ENCODE data around the gene THSD7B. TPM values are rescaled to one million over a fixed set of nuclear protein-coding genes. Genes with fewer than 3 reads are reported as not detected.

THSD7B gene
- total and polyA plus RNA-seq, 9 of the 15 experiments (the other 6 are each of a cell fraction or from before 2014, with no cell fraction given): not detected

DNA sequence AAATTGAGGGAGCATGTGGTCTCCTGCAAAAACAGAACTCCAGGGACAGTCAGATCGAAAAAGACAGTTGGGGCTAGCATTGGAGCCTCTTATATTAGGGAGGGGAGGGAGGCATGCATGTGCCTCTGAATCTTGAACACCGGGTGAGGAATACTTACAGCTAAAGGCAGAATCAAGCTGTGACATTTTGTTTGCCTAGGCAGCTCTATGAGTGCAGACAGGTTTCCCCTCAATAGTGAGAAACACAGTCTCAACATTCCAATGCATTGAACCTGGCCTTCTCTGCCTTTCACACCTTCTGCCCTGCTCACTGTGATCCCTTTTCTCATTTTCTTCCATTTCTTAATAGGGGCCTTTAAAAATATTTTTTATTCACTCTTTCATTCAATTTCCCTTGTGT is 140.4 kb downstream of the THSD7B start:
- intact Hi-C loops (cut with micrococcal nuclease): no loop called here
- 3% methylated on average over 2 of the region's 2 CpGs for WGBS (ENCODE audit: insufficient coverage, low coverage, missing lambda C conversion rate)

DNA sequence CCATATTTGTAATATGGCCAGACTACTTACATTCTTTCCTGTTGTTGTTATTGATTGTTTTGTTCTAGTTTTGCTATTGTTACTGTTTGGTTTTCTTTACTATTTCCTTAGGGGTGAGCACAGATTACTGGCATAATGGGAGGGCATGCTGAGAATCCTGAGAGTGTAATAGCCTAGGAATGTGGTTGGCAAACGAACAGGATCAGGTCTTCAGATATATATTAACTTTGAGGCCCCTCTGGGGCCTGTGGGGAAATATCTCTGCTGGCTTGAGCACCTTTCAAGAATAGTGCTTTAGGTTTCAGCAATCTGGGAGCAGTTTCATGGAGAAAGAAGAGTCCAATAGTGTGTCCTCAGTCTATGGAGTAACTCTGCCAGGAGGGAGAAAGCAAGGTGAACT is 144.4 kb downstream of the THSD7B start:
- WGBS (ENCODE audit: insufficient coverage, low coverage, missing lambda C conversion rate): 0% methylated on average over 1 of the region's 1 CpG
- FAIRE-seq (no peak), ATAC-seq (no peak), DNase-seq (ENCODE audit: extremely low read depth in 1 of 4, low spot score in 3 of 4) (no peak)
- H3K27me3 ChIP-seq (ENCODE audit: control insufficient read depth in 2 of 2, insufficient read depth in 2 of 2, low read length in 2 of 2): no peaks in the 10 kb centered on the region
- H3K27ac ChIP-seq (ENCODE audit: extremely low read depth, low read depth, low read length): no peak overlapping the region
- intact Hi-C loops (cut with micrococcal nuclease): no loop called here
- CTCF ChIA-PET (ENCODE audit: low intra/inter-chr PET ratio): no interaction called here
- no peak overlapping the region for H3K4me3 ChIP-seq
- no peak overlapping the region for H2AFZ ChIP-seq (ENCODE audit: low read depth, low read length)
- no peaks in the 10 kb centered on the region for H3K36me3 ChIP-seq (ENCODE audit: control insufficient read depth, insufficient read depth, low read length)
- H3K9ac ChIP-seq (ENCODE audit: insufficient read depth in 1 of 2, low read depth in 2 of 2, low read length in 2 of 2): no peak overlapping the region
- H3K9me1 ChIP-seq (ENCODE audit: control insufficient read depth, insufficient read depth, low read length): no peaks in the 10 kb centered on the region
- no peaks in the 10 kb centered on the region for H3K79me2 ChIP-seq (ENCODE audit: control insufficient read depth, insufficient read depth, low read length)
- H4K20me1 ChIP-seq (replicated peaks; ENCODE audit: control insufficient read depth, insufficient read depth, low read length): no peaks in the 10 kb centered on the region
- no peaks in the 10 kb centered on the region for H3K9me3 ChIP-seq (replicated peaks; ENCODE audit: control insufficient read depth, insufficient read depth, low read depth, low read length)
- H3K4me2 ChIP-seq (ENCODE audit: insufficient read depth, low read length): no peak overlapping the region
- in situ Hi-C loops (cut with MboI): no loop called here
- no TSS peak for BruUV-seq (replicated peaks)
- H3K4me1 ChIP-seq (replicated peaks in 1 of 2; ENCODE audit: control insufficient read depth in 2 of 2, insufficient read depth in 2 of 2, low read length in 2 of 2): no peaks in the 10 kb centered on the region
- POLR2A ChIA-PET: no interaction called here
- no peak for TF ChIP-seq DACH1 (IDR thresholded peaks at IDR 0.05; ENCODE audit: partially characterized antibody)
- no peak for TF ChIP-seq ZFX (CRISPR knock-in tag; IDR thresholded peaks at IDR 0.05)
- no peak for TF ChIP-seq CC2D1A (IDR thresholded peaks at IDR 0.05)
- TF ChIP-seq, protein P1, sequence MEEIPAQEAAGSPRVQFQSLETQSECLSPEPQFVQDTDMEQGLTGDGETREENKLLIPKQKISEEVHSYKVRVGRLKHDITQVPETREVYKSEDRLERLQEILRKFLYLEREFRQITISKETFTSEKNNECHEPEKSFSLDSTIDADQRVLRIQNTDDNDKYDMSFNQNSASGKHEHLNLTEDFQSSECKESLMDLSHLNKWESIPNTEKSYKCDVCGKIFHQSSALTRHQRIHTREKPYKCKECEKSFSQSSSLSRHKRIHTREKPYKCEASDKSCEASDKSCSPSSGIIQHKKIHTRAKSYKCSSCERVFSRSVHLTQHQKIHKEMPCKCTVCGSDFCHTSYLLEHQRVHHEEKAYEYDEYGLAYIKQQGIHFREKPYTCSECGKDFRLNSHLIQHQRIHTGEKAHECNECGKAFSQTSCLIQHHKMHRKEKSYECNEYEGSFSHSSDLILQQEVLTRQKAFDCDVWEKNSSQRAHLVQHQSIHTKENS (CRISPR knock-in tag; IDR thresholded peaks at IDR 0.05): no peak
- no peak for TF ChIP-seq ZNF239 (CRISPR knock-in tag; IDR thresholded peaks at IDR 0.05)

More for the DNA sequence above, 140.4 kb downstream of the THSD7B start:
- Histone ChIP-seq H3K36me3 (ENCODE audit: control insufficient read depth, insufficient read depth, low read length) (no peaks in the 10 kb centered on the region), H3K4me1 (replicated peaks in 1 of 2; ENCODE audit: control insufficient read depth in 2 of 2, insufficient read depth in 2 of 2, low read length in 2 of 2) (no peaks in the 10 kb centered on the region), H3K4me2 (ENCODE audit: insufficient read depth, low read length) (no peak overlapping the region), H3K9me3 (replicated peaks; ENCODE audit: control insufficient read depth, insufficient read depth, low read depth, low read length) (no peaks in the 10 kb centered on the region), H3K9me1 (ENCODE audit: control insufficient read depth, insufficient read depth, low read length) (no peaks in the 10 kb centered on the region), H3K79me2 (ENCODE audit: control insufficient read depth, insufficient read depth, low read length) (no peaks in the 10 kb centered on the region), H3K27me3 (ENCODE audit: control insufficient read depth in 2 of 2, insufficient read depth in 2 of 2, low read length in 2 of 2) (no peaks in the 10 kb centered on the region), H2AFZ (ENCODE audit: low read depth, low read length) (no peak overlapping the region), H3K9ac (ENCODE audit: insufficient read depth in 1 of 2, low read depth in 2 of 2, low read length in 2 of 2) (no peak overlapping the region), H3K4me3 (no peak overlapping the region), H3K27ac (ENCODE audit: extremely low read depth, low read depth, low read length) (no peak overlapping the region), H4K20me1 (replicated peaks; ENCODE audit: control insufficient read depth, insufficient read depth, low read length) (no peaks in the 10 kb centered on the region)
- FAIRE-seq (no peak), DNase-seq (ENCODE audit: extremely low read depth in 1 of 4, low spot score in 3 of 4) (no peak), ATAC-seq (no peak)
- in situ Hi-C loops (cut with MboI): no loop called here
- TF ChIP-seq SAFB (IDR thresholded peaks at IDR 0.05; ENCODE audit: borderline replicate concordance, low read depth, low read length): no peak
- TF ChIP-seq ZNF780A (CRISPR knock-in tag; IDR thresholded peaks at IDR 0.05): no peak
- no peak for TF ChIP-seq TBP (optimal IDR thresholded peaks at IDR 0.05; ENCODE audit: low read depth, low read length)
- no peak for TF ChIP-seq CHCHD3 (CRISPR knock-in tag; IDR thresholded peaks at IDR 0.05)
- POLR2A ChIA-PET: no interaction called here
- no TSS peak for BruUV-seq (replicated peaks)
- CTCF ChIA-PET (ENCODE audit: low intra/inter-chr PET ratio): no interaction called here

Data from K562 (cell line).